Natural killer cell (primary cell): ENCODE data around the gene NAA40. TPM values are rescaled to one million over a fixed set of nuclear protein-coding genes. Genes with fewer than 3 reads are reported as not detected.

Experiments used
- ATAC-seq, 3 donors: fragments of 150-1000 bp in 2 of 3; fragments of 200-7000 bp in 1 of 3; cut with Tn5 transposase; 1 replicate in 1 of 3; 2 replicates in 2 of 3; pipeline ENCODE4 v1.10.0; 2021; ENCODE audit warnings: mild to moderate bottlenecking in 2 of 3, moderate library complexity in 2 of 3
- DNase-seq, 2 donors: peaks; one replicate each; pipeline versions ENCODE4 v3.0.0 to v3.0.0-alpha.2; 2013 to 2021; ENCODE audit warnings: mixed read lengths in 1 of 2
- H3K27ac ChIP-seq: one replicate; pipeline ENCODE4 v1.5.1; 2013; ENCODE audit warnings: mild to moderate bottlenecking, low read length
- H3K27me3 ChIP-seq: one replicate; pipeline ENCODE4 v1.6.1; 2013; ENCODE audit warnings: low read length; ENCODE audit not compliant: control insufficient read depth, insufficient read depth
- H3K36me3 ChIP-seq: one replicate; pipeline ENCODE4 v1.6.1; 2013; ENCODE audit warnings: low read length; ENCODE audit not compliant: control insufficient read depth, insufficient read depth
- H3K4me1 ChIP-seq: one replicate; pipeline ENCODE4 v1.6.1; 2013; ENCODE audit warnings: low read length; ENCODE audit not compliant: control insufficient read depth, insufficient read depth
- H3K4me3 ChIP-seq: one replicate; pipeline ENCODE4 v1.5.1; 2013; ENCODE audit warnings: low read length
- H3K9me3 ChIP-seq: one replicate; pipeline ENCODE4 v1.6.1; 2013; ENCODE audit warnings: low read length; ENCODE audit not compliant: control insufficient read depth, insufficient read depth
- H3K27ac Mint-ChIP-seq, 2 donors: one replicate each; pipeline ENCODE4 v1.8.0; 2022; ENCODE audit warnings: mild to moderate bottlenecking in 2 of 2, mixed read lengths in 2 of 2, moderate library complexity in 1 of 2
- H3K27me3 Mint-ChIP-seq, 2 donors: one replicate each; pipeline ENCODE4 v1.8.0; 2022; ENCODE audit warnings: low read depth in 2 of 2, mixed read lengths in 2 of 2
- H3K36me3 Mint-ChIP-seq: one replicate; pipeline ENCODE4 v1.8.0; 2022; ENCODE audit warnings: mixed read lengths
- H3K4me1 Mint-ChIP-seq, 2 donors: one replicate each; pipeline ENCODE4 v1.8.0; 2022; ENCODE audit warnings: mixed read lengths in 2 of 2
- H3K4me3 Mint-ChIP-seq: one replicate; pipeline ENCODE4 v1.8.0; 2022; ENCODE audit warnings: mild to moderate bottlenecking, moderate library complexity, mixed read lengths
- H3K9me3 Mint-ChIP-seq, 2 donors: one replicate each; pipeline ENCODE4 v1.8.0; 2022; ENCODE audit warnings: mixed read lengths in 2 of 2
- WGBS: methylation state at CpG from one replicate; pipeline ENCODE4 v1.1.7; 2013; ENCODE audit warnings: missing lambda C conversion rate; ENCODE audit not compliant: insufficient coverage; 5-methylcytosine and 5-hydroxymethylcytosine counted together
- intact Hi-C: fragments of 100-400 bp; cut with micrococcal nuclease; formaldehyde crosslinking; loops from one replicate; pipeline ENCODE4 v1.14.2; 2022
- total RNA-seq, 4 donors: library from RNA; stranded (reverse); fragments of 120-200 nt in 1 of 4; gene quantifications; one replicate each; pipeline versions ENCODE4 v1.2.3 to v1.2.4, GENCODE V29; 2013 to 2022
- TF ChIP-seq, protein P1 (sequence below): fragments of 200-600 bp; IDR thresholded peaks from one replicate; pipeline ENCODE4 v1.8.0; 2022; ENCODE audit warnings: antibody characterized with exemption

NAA40 gene
- total RNA-seq, 3 donors from 2014 or later (not counting 1 experiment from before 2014, with no cell fraction given): 44.8 to 72.1 (median 57.4) TPM

DNA sequence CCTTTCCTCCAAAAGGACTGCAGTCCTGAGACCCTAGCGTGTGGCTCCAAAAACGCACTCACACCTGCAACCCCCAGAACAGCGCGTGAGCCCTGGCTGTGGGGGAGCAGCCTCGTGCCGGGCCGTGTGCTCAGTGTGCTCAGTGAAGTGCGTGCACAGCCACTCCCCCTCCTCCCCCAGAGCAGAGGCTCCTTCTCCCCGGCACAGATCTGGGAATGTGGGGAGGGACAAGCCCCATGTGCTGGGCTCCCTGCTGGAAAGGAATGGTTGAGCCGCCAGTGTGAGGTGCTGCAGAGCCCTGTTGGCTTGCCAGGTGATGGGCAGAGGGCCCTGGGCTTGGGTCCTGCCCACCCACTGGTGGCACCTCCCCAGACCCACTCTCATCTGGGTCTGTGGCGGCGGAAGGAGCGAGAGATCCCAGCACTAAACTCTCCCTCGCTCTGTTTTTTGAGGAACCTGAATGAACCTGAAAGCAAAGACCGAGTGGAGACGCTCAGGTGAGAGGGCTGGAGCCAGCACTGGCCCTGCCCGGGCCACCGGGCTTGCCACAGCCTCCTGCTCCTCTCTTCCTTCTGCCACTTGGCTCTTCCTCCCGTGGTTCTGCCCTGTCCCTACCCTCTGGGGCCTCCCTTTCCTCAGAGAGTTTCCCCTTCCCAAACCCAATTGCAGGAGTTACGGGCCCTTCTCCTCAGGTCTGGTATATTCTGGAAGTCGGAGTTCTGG, 30.8 kb upstream of the NAA40 start:
- no peak for DNase-seq
- no peak overlapping the region for H3K4me3 ChIP-seq
- peaks cover 62% of the 10 kb centered on the region for H3K36me3 ChIP-seq
- intact Hi-C loops: no loop called here
- Mint-ChIP-seq H3K4me3 (no peak overlapping the region), H3K4me1 (peaks cover 0 to 18% of the 10 kb centered on the region in 2 donors), H3K9me3 (no peaks in the 10 kb centered on the region), H3K27ac (no peak overlapping the region), H3K36me3 (no peaks in the 10 kb centered on the region), H3K27me3 (no peaks in the 10 kb centered on the region)
- TF ChIP-seq, protein P1, sequence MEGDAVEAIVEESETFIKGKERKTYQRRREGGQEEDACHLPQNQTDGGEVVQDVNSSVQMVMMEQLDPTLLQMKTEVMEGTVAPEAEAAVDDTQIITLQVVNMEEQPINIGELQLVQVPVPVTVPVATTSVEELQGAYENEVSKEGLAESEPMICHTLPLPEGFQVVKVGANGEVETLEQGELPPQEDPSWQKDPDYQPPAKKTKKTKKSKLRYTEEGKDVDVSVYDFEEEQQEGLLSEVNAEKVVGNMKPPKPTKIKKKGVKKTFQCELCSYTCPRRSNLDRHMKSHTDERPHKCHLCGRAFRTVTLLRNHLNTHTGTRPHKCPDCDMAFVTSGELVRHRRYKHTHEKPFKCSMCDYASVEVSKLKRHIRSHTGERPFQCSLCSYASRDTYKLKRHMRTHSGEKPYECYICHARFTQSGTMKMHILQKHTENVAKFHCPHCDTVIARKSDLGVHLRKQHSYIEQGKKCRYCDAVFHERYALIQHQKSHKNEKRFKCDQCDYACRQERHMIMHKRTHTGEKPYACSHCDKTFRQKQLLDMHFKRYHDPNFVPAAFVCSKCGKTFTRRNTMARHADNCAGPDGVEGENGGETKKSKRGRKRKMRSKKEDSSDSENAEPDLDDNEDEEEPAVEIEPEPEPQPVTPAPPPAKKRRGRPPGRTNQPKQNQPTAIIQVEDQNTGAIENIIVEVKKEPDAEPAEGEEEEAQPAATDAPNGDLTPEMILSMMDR: no peak
- no peaks in the 10 kb centered on the region for H3K9me3 ChIP-seq
- no peaks in the 10 kb centered on the region for H3K4me1 ChIP-seq
- ATAC-seq: no peak
- H3K27ac ChIP-seq: no peak overlapping the region
- 97% methylated on average over 17 of the region's 21 CpGs for WGBS
- no peaks in the 10 kb centered on the region for H3K27me3 ChIP-seq

DNA sequence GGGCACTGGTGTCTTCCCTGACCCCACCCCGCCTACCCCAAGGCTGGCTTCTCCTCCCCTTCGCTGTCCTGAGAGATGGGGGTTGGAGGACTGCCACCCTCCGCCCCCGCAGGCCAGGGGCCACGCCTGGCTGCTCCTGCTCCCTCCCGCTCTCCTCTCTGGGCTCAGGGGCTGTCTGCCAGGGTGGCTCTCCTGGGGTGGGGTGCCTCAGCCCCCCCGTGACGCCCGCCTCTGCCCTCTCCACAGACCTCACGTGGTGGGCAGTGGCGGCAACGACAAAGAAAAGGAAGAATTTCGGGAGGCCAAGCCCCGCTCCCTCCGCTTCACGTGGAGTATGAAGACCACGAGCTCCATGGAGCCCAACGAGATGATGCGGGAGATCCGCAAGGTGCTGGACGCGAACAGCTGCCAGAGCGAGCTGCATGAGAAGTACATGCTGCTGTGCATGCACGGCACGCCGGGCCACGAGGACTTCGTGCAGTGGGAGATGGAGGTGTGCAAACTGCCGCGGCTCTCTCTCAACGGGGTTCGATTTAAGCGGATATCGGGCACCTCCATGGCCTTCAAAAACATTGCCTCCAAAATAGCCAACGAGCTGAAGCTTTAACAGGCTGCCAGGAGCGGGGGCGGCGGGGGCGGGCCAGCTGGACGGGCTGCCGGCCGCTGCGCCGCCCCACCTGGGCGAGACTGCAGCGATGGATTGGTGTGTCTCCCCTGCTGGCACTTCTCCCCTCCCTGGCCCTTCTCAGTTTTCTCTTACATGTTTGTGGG, 30.0 kb upstream of the NAA40 start:
- Mint-ChIP-seq H3K4me1 (peaks cover 0 to 13% of the 10 kb centered on the region in 2 donors), H3K36me3 (no peaks in the 10 kb centered on the region), H3K9me3 (no peaks in the 10 kb centered on the region), H3K4me3 (no peak overlapping the region), H3K27me3 (no peaks in the 10 kb centered on the region), H3K27ac (no peak overlapping the region)
- TF ChIP-seq, protein P1: no peak
- ATAC-seq: no peak
- Histone ChIP-seq H3K36me3 (peaks cover 53% of the 10 kb centered on the region), H3K4me3 (no peak overlapping the region), H3K4me1 (no peaks in the 10 kb centered on the region), H3K27me3 (no peaks in the 10 kb centered on the region), H3K27ac (no peak overlapping the region), H3K9me3 (no peaks in the 10 kb centered on the region)
- 92% methylated on average over 46 of the region's 46 CpGs for WGBS
- no peak for DNase-seq
- intact Hi-C loops: no loop called here

DNA sequence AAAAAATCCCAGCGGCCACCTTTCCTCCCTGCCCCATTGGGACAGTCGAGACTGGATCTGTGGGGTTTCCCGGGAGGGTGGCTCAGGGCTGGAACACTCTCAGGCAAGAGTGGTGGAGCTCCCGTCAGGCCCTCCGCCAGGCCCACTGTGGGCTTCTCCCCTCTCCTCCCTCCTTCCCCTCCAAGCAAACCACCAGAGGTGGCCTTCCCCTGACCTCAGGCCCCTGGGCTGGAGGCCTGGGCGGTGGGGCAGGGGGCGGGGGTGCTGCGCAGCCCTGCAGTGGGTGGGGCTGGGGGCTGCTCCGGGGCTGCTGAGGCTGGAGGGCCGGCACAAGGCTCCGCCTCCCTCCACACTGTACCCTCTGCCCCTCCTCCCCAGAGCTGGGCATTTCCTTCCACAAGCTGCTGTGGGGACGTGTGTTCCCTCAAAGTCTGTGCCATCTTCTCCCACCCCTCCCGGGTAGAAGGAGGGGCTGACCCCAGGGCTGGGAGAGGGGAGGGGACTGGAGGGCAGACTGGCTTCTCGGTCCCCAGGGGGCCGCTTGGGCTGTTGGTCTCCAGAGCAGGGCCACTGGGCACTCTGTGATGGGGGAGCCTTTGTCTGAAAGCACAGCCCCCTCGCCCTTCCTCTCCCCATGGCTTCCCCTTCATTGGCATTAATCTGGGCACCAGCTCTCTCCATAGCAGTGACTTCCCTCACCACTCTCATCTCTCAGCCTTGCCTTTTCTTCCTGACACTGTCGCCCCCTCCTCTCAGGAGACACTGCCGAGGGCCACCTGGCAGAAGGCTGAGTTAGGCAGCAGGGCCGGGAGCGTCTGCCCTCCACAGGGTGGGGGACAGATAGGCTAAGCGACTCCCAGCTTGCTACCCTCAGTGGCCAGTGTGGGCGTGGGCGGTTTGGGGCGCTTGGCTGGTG, 29.0 kb upstream of the NAA40 start:
- Mint-ChIP-seq H3K27ac (no peak overlapping the region), H3K4me3 (no peak overlapping the region), H3K9me3 (no peaks in the 10 kb centered on the region), H3K27me3 (no peaks in the 10 kb centered on the region), H3K36me3 (no peaks in the 10 kb centered on the region), H3K4me1 (peaks cover 0 to 12% of the 10 kb centered on the region in 2 donors)
- no peaks in the 10 kb centered on the region for H3K27me3 ChIP-seq
- TF ChIP-seq, protein P1: no peak
- H3K36me3 ChIP-seq: peaks cover 43% of the 10 kb centered on the region
- H3K27ac ChIP-seq: no peak overlapping the region
- DNase-seq (no peak), ATAC-seq (no peak)
- intact Hi-C loops: no loop called here
- H3K9me3 ChIP-seq: no peaks in the 10 kb centered on the region
- H3K4me3 ChIP-seq: no peak overlapping the region
- no peaks in the 10 kb centered on the region for H3K4me1 ChIP-seq
- 68% methylated on average over 18 of the region's 24 CpGs for WGBS
